Large intestine (tissue), 3 donors: ENCODE results near the gene HFM1. TPM values are rescaled to one million over a fixed set of nuclear protein-coding genes. Genes with fewer than 3 reads are reported as not detected.

Source experiments
- DNase-seq, 2 donors: peaks; one replicate each; pipeline versions ENCODE4 v3.0.0 to v3.0.0-alpha.2; 2013
- H3K27ac ChIP-seq: one replicate; pipeline ENCODE4 v1.5.1; 2013; ENCODE audit warnings: low read length
- H3K27me3 ChIP-seq: 2 replicates; pipeline ENCODE4 v1.6.1; 2013; ENCODE audit warnings: low read length; ENCODE audit not compliant: control insufficient read depth, insufficient read depth
- H3K36me3 ChIP-seq: 2 replicates; pipeline ENCODE4 v1.6.1; 2013; ENCODE audit warnings: low read length; ENCODE audit not compliant: control insufficient read depth, insufficient read depth
- H3K4me1 ChIP-seq: one replicate; pipeline ENCODE4 v1.6.1; 2013; ENCODE audit warnings: low read length; ENCODE audit not compliant: control insufficient read depth, insufficient read depth
- H3K4me3 ChIP-seq: one replicate; pipeline ENCODE4 v1.5.1; 2013; ENCODE audit warnings: low read length
- H3K9me3 ChIP-seq: one replicate; pipeline ENCODE4 v1.6.1; 2013; ENCODE audit warnings: mild to moderate bottlenecking, low read depth, low read length, moderate library complexity; ENCODE audit not compliant: control insufficient read depth
- WGBS: methylation state at CpG from one replicate; pipeline ENCODE4 v1.1.5; 2013; ENCODE audit warnings: low lambda C conversion rate; ENCODE audit not compliant: insufficient coverage; 5-methylcytosine and 5-hydroxymethylcytosine counted together
- polyA plus RNA-seq: library from polyadenylated mRNA; unstranded; fragments of 120-200 nt; gene quantifications from one replicate; pipeline ENCODE4 v1.2.1, GENCODE V29; 2013

The HFM1 gene
- polyA plus RNA-seq, 1 donor, result 1.5 TPM

- 80% methylated on average over 1 of the region's 1 CpG for WGBS
- H3K36me3 ChIP-seq, result no peaks in the 10 kb centered on the region
- no peak overlapping the region for H3K4me3 ChIP-seq
- H3K9me3 ChIP-seq, result no peaks in the 10 kb centered on the region
- H3K27me3 ChIP-seq, result no peaks in the 10 kb centered on the region
- DNase-seq, result no peak
- no peak overlapping the region for H3K27ac ChIP-seq
- H3K4me1 ChIP-seq, result no peaks in the 10 kb centered on the region
These were observed 130.8 kb downstream of the HFM1 start for GRCh38 chr1:91273875-91274274.

- no peak for DNase-seq
- no peak overlapping the region for H3K27ac ChIP-seq
- no peaks in the 10 kb centered on the region for H3K9me3 ChIP-seq
- H3K27me3 ChIP-seq, result no peaks in the 10 kb centered on the region
- WGBS, result 100% methylated on average over 1 of the region's 2 CpGs
- H3K4me3 ChIP-seq, result no peak overlapping the region
- H3K36me3 ChIP-seq, result no peaks in the 10 kb centered on the region
- H3K4me1 ChIP-seq, result no peaks in the 10 kb centered on the region
These were observed 143.0 kb downstream of the HFM1 start for GRCh38 chr1:91261655-91262054.

- 71% methylated on average over 2 of the region's 3 CpGs for WGBS
- no peaks in the 10 kb centered on the region for H3K9me3 ChIP-seq
These were observed 159.2 kb downstream of the HFM1 start for GRCh38 chr1:91245435-91245834.

GRCh38 chr1:91244737-91245136 lies 159.9 kb downstream of the HFM1 start:
- Histone ChIP-seq H3K27me3 (no peaks in the 10 kb centered on the region), H3K36me3 (no peaks in the 10 kb centered on the region), H3K27ac (no peak overlapping the region), H3K9me3 (no peaks in the 10 kb centered on the region), H3K4me3 (no peak overlapping the region), H3K4me1 (no peaks in the 10 kb centered on the region)
- no peak for DNase-seq
- 92% methylated on average over 2 of the region's 2 CpGs for WGBS

More at GRCh38 chr1:91245435-91245834, 159.2 kb downstream of the HFM1 start:
- H3K27me3 ChIP-seq, result no peaks in the 10 kb centered on the region
- DNase-seq, result no peak
- no peak overlapping the region for H3K27ac ChIP-seq
- no peaks in the 10 kb centered on the region for H3K4me1 ChIP-seq
- no peak overlapping the region for H3K4me3 ChIP-seq
- H3K36me3 ChIP-seq, result no peaks in the 10 kb centered on the region

- Histone ChIP-seq H3K27me3 (no peaks in the 10 kb centered on the region), H3K9me3 (no peaks in the 10 kb centered on the region), H3K36me3 (no peaks in the 10 kb centered on the region), H3K4me1 (no peaks in the 10 kb centered on the region), H3K4me3 (no peak overlapping the region), H3K27ac (no peak overlapping the region)
- no peak for DNase-seq
These were observed 161.5 kb downstream of the HFM1 start for GRCh38 chr1:91243171-91243570.

- WGBS, result 75% methylated on average over 1 of the region's 1 CpG
- Histone ChIP-seq H3K4me3 (no peak overlapping the region), H3K27ac (no peak overlapping the region), H3K36me3 (no peaks in the 10 kb centered on the region), H3K27me3 (no peaks in the 10 kb centered on the region), H3K4me1 (no peaks in the 10 kb centered on the region), H3K9me3 (no peaks in the 10 kb centered on the region)
- no peak for DNase-seq
These were observed 170.5 kb downstream of the HFM1 start for GRCh38 chr1:91234181-91234580.

- DNase-seq, result no peak
- no peaks in the 10 kb centered on the region for H3K36me3 ChIP-seq
- H3K4me1 ChIP-seq, result no peaks in the 10 kb centered on the region
- no peak overlapping the region for H3K4me3 ChIP-seq
- no peaks in the 10 kb centered on the region for H3K9me3 ChIP-seq
- WGBS, result 100% methylated on average over 2 of the region's 7 CpGs
- H3K27ac ChIP-seq, result no peak overlapping the region
- H3K27me3 ChIP-seq, result no peaks in the 10 kb centered on the region
These were observed 177.9 kb downstream of the HFM1 start for GRCh38 chr1:91226741-91227140.

GRCh38 chr1:91224878-91225277 lies 179.8 kb downstream of the HFM1 start:
- H3K9me3 ChIP-seq, result no peaks in the 10 kb centered on the region
- H3K27me3 ChIP-seq, result no peaks in the 10 kb centered on the region
- H3K27ac ChIP-seq, result no peak overlapping the region
- WGBS, result 100% methylated on average over 1 of the region's 4 CpGs
- H3K4me1 ChIP-seq, result no peaks in the 10 kb centered on the region
- H3K4me3 ChIP-seq, result no peak overlapping the region
- H3K36me3 ChIP-seq, result no peaks in the 10 kb centered on the region
- DNase-seq, result no peak

GRCh38 chr1:91221017-91221416 lies 183.6 kb downstream of the HFM1 start:
- Histone ChIP-seq H3K27ac (no peak overlapping the region), H3K36me3 (no peaks in the 10 kb centered on the region), H3K4me3 (no peak overlapping the region), H3K4me1 (no peaks in the 10 kb centered on the region), H3K9me3 (no peaks in the 10 kb centered on the region), H3K27me3 (no peaks in the 10 kb centered on the region)
- no CpG with 5 or more reads among the region's 4 CpGs for WGBS
- no peak for DNase-seq

- Histone ChIP-seq H3K36me3 (no peaks in the 10 kb centered on the region), H3K27me3 (no peaks in the 10 kb centered on the region), H3K27ac (no peak overlapping the region), H3K9me3 (no peaks in the 10 kb centered on the region), H3K4me1 (no peaks in the 10 kb centered on the region), H3K4me3 (no peak overlapping the region)
- no CpG with 5 or more reads among the region's 8 CpGs for WGBS
- no peak for DNase-seq
These were observed 186.7 kb downstream of the HFM1 start for GRCh38 chr1:91217911-91218310.
